ENCODE results near the gene FRA10AC1.

Gene FRA10AC1

GRCh38 chr10:93629647-93630305 is 72.6 kb downstream of the FRA10AC1 start:
- no peak for DNase-seq (ENCODE audit: low read depth)

DNA sequence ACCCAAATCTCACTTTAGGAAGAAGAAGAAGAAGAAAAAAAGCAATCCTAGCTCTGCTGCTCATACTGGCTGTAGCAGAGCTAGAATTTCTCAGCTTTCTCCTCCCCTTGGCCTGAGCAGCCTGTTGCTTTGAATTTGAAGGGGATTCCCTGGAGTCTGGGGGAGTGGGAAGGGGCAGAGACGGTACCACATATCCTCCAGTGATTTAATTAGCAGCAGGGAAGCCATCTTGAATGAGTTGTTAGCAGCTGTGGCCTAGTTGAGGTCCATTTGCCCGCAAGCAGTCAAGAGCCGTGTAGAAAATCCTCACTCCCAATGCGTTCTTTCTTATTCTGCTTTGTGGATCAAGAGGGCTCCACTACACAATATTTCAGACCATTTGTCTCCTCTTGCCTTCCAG is 73.5 kb downstream of the FRA10AC1 start:
- no peak for DNase-seq (ENCODE audit: low read depth)

DNA sequence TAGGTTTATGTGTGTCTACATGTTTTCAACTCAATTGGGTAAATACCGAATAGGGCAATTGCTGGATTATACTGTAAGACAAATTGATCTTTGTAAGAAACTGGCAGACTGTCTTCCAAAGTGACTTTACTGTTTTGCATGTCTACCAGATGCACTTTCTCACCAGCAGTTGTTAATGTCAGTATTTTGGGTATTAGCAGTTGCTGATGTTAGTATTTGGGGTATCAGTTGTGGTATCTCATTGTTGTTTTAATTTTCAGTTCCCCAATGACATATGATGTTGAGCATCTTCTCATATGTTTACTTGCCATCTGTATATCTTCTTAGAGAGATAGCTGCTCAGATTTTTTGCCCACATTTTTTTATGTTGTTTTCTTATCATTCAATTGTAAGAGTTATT is 79.5 kb downstream of the FRA10AC1 start:
- DNase-seq (ENCODE audit: low read depth): no peak

GRCh38 chr10:93620925-93621324 is 81.5 kb downstream of the FRA10AC1 start:
- no peak for DNase-seq (ENCODE audit: low read depth)
